PFSK-1 (cell line): ENCODE measurements around the gene USP34.

Experiments used
- FOXP2 ChIP-seq: optimal IDR thresholded peaks from 2 replicates; pipeline ENCODE3; 2011; ENCODE audit warnings: borderline replicate concordance, control low read depth, inconsistent platforms; ENCODE audit not compliant: insufficient read depth; ENCODE audit errors: extremely low read length, extremely low read depth
- POLR2AphosphoS5 ChIP-seq: IDR thresholded peaks from 2 replicates; pipeline ENCODE4 v1.6.1; 2012; ENCODE audit warnings: low read depth, mild to moderate bottlenecking, control low read depth, low read length, moderate library complexity
- REST ChIP-seq, 2 experiments: IDR thresholded peaks; 2 replicates each; pipeline versions ENCODE4 v1.6.1 to v1.8.0; 2011 to 2012; ENCODE audit warnings: low read depth in 2 of 2, low read length in 2 of 2, control low read depth in 1 of 2, inconsistent platforms in 1 of 2, mild to moderate bottlenecking in 1 of 2, moderate library complexity in 1 of 2; ENCODE audit not compliant: insufficient read depth in 1 of 2
- SIN3A ChIP-seq: IDR thresholded peaks from 2 replicates; pipeline ENCODE4 v1.6.1; 2012; ENCODE audit warnings: mild to moderate bottlenecking, low read length, moderate library complexity, borderline replicate concordance; ENCODE audit not compliant: insufficient read depth
- TAF1 ChIP-seq: IDR thresholded peaks from 2 replicates; pipeline ENCODE4 v1.6.1; 2012; ENCODE audit warnings: low read length, control low read depth, borderline replicate concordance; ENCODE audit not compliant: insufficient read depth

USP34 gene

GRCh38 chr2:61356261-61356957 is 114.5 kb downstream of the USP34 start:
- no peak for TF ChIP-seq FOXP2
- no peak for TF ChIP-seq POLR2AphosphoS5
- TF ChIP-seq SIN3A, result no peak
- TF ChIP-seq REST (IDR thresholded peaks at IDR 0.05; ENCODE audit: insufficient read depth in 1 of 2, low read depth in 2 of 2, low read length in 2 of 2), result no peak
- TF ChIP-seq TAF1, result no peak

- TF ChIP-seq REST (IDR thresholded peaks at IDR 0.05; ENCODE audit: insufficient read depth in 1 of 2, low read depth in 2 of 2, low read length in 2 of 2) (no peak), SIN3A (no peak)
Observed at GRCh38 chr2:61354543-61355197, 116.2 kb downstream of the USP34 start.

GRCh38 chr2:61353909-61354308 is 117.0 kb downstream of the USP34 start:
- no peak for TF ChIP-seq SIN3A
- TF ChIP-seq REST (IDR thresholded peaks at IDR 0.05; ENCODE audit: insufficient read depth in 1 of 2, low read depth in 2 of 2, low read length in 2 of 2), result no peak
- no peak for TF ChIP-seq TAF1
- TF ChIP-seq POLR2AphosphoS5, result no peak
- TF ChIP-seq FOXP2, result no peak

GRCh38 chr2:61350777-61351176 is 120.1 kb downstream of the USP34 start:
- no peak for TF ChIP-seq FOXP2
- no peak for TF ChIP-seq POLR2AphosphoS5
- no peak for TF ChIP-seq TAF1
- no peak for TF ChIP-seq REST (IDR thresholded peaks at IDR 0.05; ENCODE audit: insufficient read depth in 1 of 2, low read depth in 2 of 2, low read length in 2 of 2)
- TF ChIP-seq SIN3A, result no peak

GRCh38 chr2:61343141-61343540 is 127.7 kb downstream of the USP34 start:
- TF ChIP-seq FOXP2, result no peak
- TF ChIP-seq SIN3A, result no peak
- TF ChIP-seq POLR2AphosphoS5, result no peak
- no peak for TF ChIP-seq TAF1
- no peak for TF ChIP-seq REST (IDR thresholded peaks at IDR 0.05; ENCODE audit: insufficient read depth in 1 of 2, low read depth in 2 of 2, low read length in 2 of 2)
